ENCODE results near the gene DAAM1.

DAAM1 gene

DNA sequence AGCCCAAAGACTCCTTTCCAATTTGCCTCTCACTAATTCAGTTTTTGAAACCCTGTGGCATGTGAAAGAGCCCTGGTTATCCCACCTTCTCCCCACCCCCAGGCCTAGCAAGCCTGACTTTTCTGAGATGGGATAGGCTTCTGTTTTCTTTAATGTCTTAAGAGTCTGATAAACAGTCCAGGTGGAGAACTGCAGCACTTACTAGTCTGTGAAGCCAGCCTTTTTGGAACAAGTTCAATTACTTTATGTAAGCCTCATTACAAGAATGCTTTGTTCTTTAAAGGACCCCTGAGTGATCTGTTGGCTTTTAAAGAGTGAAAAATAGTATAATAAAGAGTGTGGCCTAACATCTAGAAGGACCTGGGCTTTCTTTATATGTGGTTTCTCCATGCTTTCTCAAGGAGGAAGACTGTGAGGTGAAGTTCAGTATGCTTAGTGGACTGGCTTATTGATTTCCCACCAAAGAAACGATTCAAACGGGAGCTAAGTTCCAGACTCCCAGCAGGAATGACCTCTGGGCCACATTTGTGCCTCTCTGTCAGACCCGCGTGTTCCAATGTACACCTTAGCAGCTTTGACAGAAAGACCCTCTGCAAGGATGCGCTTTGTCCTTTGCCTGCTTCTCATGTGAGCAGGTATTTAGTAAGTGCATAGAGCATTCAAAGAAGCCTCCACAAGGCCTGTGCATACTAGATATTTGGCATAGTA lies 129.5 kb downstream of the DAAM1 start:
- no peak for DNase-seq

DNA sequence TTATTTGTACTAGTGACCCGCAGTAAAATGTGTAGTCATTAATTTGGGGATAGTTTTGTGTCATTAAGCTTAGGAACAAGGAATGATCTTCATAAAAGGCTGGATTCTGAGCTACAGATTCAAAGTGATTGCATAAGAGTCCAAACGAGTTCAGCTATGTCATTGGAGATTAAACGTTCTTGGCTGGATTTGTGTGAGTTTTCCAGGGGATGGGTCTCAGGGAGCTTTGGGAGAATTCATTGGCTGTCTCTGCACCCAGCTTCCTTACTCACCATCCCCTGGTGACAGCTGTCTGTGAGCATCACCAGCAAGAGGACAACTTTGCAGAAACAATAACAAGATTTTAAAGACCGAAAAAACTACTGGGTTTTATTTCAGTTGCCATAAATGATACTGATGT lies 130.4 kb downstream of the DAAM1 start:
- DNase-seq: no peak

DNA sequence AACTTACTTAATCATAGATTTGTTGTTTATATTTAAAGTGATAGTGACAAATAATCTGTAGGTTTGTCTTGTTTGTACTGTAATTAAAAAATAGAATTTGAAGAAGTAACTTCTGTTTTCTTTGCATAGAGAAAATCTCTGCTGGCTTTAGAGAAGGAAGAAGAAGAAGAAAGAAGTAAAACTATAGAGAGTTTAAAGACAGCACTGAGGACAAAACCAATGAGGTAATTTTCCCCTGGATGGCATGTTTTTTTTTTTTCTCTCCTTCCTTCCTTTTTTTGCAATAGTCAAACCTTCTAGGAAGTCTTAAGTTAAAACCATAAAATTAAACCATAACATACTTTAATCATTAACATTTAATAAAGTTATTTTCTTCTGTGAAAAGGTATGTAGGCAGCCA lies 131.9 kb downstream of the DAAM1 start:
- no peak for DNase-seq

DNA sequence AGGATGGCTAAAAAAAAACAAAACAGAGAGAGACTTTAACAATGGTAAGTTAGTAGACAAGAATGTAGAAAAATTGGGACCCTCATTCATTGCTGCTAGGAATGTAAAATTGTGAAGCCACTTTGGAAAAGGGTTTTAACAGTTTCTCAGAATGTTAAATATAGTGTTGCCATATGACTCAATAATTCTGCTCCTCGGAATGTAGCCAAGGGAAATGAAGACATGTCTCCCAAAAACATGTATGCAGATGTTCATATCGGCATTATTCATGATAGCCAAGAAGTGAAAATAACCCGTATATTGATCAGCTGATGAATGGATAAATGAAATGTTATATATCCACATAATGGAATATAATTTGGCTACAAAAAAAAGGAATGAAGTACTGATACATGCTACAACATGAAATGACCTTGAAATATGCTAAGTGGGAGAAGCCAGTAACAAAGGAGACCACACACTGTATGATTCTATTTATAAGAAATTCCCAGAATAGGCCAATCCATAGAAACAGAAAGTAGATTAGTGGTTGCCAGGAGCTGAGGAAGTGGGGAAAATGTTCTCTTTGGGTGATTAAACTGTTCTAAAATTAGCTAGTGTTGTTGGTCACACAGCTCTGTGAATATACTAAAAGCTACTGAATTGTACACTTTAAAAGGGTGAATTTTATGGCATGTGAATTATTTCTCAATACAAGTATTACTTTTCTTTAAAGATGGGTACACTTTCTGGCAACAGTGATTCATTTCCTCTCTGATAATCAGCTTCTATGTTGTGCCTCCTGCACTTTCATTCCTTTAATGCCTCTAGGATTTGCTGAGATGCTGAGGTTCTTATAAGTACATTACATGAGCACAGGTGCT lies 132.5 kb downstream of the DAAM1 start:
- DNase-seq: no peak

DNA sequence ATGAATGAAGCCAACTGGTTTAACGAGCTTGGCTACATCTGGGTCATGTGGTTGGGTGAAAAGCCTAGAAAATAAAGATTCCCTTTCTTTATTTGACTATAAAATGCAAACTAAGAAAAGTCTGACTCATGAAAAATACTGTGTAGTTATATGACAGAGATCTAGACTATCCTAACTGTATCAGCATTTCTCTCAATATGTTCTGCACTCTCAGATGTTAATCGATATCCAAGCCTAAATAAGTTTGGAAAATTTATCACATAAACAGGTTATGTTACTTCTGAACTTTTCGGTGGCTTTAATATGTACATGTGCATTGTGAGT lies 133.1 kb downstream of the DAAM1 start:
- DNase-seq: no peak

DNA sequence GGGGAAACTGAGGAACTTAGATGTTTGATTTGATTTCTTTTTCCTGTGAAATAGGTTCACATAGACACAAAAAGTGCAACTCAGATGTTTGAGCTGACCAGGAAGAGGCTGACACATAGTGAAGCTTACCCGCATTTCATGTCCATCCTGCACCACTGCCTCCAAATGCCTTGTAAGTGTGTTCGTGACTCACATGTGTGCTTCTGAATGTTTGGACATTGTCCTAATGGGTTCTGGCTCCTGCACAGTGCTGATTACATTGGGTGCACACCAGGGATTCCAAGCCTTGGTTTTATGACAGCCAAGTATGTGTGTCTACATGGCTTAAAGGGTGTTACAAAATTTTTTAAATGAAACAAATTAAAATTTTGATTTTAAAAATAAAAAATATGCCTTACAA lies 137.4 kb downstream of the DAAM1 start:
- DNase-seq: no peak

DNA sequence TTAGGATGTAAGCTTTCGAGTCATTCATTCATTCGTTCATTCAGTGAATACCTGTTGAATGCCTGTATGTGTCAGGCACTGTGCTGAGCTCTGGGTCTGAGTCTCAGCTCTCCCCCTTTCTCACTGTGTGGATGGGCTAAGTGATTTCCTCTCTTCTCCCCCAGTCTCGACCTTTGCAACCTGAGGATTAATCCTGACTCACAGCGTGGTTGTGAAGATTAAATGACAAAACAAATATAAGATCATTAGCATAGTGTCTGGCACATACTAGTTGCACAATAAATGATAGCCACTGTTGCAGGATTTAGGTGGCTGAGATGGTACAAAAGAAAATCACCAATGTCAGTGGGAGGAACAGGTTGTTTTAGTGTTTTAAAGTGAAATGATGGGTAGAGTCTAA lies 140.0 kb downstream of the DAAM1 start:
- DNase-seq: no peak

DNA sequence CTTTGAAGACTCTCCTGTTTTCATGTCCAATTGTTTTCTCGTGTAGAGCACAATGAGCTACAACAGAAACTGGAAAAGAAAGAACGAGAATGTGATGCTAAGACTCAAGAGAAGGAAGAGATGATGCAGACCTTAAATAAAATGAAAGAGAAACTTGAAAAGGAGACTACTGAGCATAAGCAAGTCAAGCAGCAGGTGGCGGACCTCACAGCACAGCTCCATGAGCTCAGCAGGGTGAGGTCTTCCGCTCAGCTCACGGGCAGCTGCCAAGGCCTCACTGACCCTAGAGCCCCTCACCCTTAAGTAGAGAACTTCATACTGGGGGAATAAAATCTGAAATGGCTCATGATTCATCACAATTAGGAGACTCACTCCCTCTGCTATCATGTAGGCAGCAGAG lies 142.0 kb downstream of the DAAM1 start:
- DNase-seq: no peak

DNA sequence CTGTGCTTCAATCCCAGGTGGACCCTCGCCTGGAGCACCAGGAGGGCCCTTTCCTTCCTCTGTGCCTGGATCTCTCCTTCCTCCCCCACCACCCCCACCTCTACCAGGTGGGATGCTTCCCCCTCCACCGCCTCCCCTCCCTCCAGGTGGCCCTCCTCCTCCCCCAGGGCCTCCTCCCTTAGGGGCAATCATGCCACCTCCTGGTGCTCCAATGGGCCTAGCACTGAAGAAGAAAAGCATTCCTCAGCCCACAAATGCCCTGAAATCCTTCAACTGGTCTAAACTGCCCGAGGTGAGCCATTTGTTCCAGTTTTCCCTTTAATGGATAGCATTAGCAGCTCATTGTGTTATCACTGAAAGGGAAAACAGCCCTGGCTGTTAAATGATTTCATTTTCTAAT lies 142.8 kb downstream of the DAAM1 start:
- no peak for DNase-seq

DNA sequence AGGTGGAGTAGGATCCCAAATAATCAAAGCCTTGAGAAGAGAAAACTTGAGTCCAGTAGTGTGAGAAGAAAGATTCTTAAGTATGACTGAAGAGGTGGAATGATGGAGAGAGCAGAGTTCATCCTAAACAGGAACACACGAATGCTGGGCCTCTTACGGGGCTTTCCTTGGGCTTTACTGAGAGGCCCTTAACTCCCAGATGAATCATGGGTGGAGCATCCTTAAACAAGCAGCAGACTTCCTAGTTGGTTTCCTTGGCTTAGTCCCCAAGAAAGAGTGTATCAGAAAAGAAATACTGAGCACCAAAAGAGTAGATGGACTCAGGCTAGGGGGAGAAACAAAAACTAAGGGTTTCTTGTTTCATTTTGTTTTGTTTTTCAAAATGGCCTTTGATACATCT lies 144.3 kb downstream of the DAAM1 start:
- no peak for DNase-seq

DNA sequence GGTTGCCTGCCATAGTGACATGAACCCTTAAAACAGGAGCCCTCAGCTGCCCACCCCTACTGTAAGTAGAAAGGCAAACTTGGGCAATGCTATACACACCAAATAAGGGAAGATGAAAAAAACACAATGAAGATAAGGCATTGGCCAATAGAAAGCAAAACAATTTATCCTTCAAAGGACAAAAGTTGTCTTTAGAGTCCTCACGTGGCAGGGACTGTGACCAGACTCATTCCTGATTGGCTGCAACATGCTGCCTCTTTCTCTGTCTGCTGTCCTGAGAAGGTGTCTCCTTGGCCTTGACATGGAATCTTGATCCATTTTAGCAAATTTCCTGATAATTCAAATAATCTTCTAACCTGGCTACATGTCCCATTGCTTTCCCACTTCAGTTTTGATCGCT lies 144.8 kb downstream of the DAAM1 start:
- DNase-seq: no peak

DNA sequence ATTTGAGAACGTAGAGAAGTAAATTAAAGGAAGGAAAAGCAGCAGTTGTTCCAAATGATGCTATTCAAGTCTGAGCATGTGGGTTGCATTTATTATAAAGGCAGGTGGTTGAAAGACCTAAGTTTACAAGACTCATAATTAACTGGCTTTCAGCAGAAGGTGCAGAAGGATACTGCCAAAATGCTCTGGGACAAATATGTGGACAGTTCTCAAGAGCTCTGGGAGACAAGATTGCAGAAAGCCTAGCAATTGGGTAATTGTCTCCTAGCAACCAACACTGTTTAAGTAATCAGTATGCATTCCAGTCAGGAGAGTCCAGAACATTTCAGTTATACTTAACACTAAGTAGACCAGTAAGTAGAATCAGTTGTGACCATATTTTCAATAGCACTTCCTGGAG lies 145.2 kb downstream of the DAAM1 start:
- DNase-seq: no peak

DNA sequence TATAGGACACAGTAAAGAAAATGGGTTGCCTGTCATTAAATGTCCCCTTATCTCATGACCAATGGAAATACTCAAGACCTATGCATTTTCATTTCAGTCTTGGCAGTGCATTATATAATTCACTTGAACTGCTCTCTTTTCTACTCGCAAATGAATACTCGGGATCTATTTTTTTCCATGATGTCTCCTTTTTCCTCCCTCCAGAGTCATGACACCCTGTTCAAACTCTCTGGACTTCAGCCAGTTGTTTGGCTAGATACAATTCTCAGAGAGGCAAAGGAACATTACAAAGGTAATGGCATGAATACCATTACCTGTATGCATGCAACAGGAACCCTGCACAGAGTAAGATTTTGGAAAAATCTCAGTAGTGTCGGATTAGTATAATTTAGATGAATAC lies 145.8 kb downstream of the DAAM1 start:
- no peak for DNase-seq

DNA sequence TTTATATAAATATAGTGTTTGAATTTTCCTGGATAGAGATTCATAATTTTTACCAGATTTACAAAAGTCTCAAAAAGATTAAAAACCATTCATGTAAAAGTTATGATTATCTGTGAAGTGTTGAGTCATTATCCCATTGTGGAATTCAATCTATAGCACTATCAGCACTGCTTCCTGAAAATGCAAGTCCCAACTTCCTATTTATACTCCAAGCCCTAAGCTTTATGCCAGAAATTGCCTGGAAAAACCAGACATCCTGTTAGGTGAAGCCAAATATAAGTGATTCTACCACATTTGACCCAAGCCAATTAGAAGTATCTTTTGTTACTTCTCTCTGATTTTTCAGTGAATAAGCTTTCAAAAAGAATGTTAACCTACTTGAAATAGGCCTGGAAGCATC lies 147.6 kb downstream of the DAAM1 start:
- DNase-seq: no peak

DNA sequence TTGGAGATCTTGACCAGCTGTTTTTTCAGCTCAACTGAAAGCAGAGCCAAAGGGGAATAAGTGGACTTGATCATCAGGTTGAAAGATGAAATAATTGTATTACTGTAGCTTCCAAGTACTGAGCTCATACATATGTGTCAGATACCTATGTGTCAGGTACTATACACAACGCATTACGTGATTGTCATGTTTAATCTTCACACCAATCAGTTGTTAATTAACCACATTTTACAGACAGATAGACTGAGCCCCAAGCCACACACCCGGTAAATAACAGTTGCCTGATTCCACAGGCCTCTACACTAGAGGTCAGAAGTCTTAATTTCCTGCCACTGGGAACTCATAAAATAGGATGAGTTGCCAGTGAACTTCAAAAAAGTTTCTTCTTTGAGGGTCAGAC lies 148.2 kb downstream of the DAAM1 start:
- DNase-seq: no peak

DNA sequence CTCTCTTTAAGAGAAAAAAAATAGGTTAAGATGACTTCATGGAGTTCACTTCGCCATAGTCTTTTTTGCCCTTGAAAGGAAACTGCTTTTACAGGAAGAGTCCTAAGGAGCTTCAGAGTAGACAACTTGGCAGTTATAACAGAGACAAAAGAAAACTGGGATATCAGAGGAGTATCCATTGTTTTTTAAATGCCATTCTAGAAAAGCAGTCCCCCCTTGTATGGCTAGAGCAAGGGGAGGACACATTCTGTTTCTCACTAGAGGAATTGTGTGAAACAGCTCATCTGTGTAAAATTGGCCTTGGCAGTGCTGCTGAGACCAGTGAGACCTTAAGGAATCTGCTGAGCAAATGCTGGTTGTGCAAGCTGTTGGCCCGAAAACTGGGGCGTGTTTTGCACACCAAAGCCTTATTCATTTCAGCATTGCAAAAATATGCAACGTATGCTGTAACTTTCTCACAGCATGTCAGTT lies 148.7 kb downstream of the DAAM1 start:
- no peak for DNase-seq

DNA sequence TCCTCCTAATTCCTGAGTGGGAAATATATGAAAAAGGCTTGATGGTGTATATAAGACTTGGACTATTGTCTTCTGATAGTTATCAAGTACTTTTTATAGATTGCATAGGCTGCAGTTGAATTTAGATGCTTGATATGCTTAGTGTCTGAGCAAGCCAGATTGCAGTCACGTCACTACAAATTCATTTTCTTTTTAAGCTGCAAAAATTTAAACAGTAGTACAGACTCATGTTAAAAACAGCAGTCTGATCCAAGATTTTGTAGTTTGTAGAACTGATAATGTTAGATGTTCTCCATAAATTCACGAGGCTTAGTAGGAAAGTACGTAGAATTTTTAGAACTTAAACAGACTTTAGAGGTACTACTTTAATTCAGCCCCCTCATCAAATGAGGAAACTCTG lies 150.3 kb downstream of the DAAM1 start:
- DNase-seq: no peak

DNA sequence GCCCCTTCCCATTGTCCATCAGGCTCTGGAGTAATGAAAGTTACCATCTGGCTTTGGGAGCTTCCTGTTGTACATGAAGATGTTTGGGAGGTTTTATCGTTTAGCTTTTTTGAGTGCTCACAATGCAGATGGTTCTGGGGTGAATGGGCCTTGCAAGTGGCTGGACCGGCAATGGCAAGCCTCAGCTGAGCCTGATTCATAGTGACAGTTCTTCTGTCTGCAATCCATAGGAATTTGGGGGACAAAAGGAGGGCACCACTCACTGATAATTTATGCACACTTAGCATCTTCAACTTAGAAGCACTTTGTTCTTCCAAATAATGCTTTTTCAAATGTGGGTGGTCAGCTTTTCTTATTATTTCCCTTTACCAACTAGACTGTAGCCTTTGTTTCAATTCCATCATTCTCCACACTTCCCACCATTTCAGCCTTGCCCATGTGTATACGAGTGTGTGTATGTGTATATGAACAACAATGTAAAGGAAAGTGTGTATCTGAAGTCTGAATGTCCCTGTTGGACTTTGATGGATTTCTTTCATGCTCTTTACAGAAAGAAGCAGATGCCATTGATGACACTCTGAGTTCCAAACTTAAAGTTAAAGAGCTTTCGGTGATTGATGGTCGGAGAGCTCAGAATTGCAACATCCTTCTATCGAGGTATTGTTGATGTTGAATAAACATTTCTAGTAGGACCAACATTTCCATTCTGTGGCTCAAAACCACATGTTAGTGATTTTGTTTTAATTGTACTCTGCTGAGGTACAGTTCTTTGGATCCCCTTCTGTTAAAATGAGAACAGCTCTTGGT lies 151.3 kb downstream of the DAAM1 start:
- DNase-seq: no peak

DNA sequence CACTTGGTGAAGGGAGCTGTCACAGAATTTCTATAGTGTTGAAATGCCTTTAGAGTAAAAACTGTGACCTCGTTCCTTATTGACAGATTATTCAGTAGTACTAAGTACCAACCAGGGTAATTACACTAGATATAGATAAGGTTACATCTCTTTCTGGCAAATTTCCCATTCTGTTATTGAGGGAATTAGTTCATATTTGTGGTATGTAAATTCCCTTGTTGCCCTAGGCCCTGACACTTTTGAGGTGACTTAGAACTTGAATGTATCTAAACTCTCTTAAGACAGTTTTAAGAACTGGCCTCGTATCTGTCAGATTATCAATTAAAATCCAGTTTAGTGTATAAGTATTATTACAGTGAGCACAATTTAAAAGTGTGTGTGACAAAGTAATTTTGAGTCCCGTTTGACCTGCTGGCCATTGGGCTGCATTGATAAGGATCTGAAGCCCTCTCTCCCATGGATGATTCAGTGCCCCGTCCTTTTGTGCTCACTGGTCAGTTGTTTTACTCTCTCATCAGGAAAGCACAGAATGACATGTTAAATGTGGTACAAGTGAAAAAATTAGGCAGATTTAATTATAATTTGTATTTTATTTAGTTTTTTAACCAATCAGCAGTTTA lies 153.5 kb downstream of the DAAM1 start:
- DNase-seq: no peak

DNA sequence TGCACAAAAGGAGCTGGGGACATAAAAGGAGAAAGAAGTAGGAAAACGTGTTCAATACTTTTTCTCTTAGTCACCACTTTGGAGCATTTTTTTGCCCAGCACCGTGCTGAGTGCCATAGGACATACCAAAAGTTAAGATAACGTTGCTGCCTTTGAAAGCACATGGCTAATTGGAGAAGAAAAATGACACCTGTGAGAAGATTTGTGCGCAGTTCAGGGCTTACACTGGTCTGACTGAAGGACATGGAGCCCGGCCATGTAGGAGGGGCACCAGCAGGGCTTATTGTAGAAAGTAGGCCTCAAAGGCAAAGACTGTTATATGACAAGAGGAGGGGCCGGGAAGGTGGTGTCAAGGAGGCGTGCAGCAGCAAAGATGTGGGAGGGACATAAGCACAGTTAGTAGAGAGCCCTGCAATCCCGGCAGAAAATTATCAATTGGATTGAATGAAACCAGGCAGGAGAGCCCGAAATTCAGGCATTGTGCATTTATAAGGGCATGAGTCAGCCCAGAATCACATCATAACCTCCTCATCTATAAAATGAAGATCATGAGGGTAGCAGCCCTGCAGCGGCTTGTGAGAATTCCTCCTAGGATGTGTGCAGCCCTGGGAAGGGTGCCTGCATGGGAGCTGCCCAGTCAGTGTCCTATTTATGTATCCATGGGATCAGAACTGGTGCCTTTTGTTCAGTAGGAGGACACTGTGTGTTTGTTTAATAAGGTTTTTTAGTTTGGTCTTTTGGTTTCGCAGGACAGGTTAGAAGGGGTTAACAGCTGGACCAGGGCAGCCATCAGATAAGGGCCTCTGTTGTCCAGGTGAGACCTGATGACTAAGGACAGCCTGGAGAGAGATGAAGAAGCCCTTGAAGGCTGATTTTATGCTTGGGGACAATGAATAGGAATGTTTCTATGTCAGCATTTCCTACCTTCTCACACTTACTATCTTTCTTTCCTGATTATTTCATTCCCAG lies 154.3 kb downstream of the DAAM1 start:
- no peak for DNase-seq

DNA sequence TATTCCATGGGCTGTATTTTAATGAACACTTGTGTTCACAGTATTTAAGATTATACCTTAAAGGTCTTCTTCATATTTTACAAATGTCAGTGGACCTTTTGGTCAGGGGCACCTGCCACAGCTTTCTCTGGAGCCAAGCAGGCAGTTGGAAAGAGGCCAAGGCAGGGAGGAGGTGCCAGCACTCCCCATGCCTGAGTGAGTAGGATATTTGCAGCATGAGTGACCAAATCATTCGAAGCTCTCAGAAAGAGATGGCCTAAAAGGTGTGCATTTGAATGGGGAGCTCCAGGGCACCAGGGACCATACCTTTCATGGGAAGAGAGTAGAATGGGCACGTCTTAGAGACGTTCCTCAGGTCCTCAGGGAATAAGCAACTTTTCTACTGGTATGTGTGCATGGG lies 155.1 kb downstream of the DAAM1 start:
- no peak for DNase-seq

DNA sequence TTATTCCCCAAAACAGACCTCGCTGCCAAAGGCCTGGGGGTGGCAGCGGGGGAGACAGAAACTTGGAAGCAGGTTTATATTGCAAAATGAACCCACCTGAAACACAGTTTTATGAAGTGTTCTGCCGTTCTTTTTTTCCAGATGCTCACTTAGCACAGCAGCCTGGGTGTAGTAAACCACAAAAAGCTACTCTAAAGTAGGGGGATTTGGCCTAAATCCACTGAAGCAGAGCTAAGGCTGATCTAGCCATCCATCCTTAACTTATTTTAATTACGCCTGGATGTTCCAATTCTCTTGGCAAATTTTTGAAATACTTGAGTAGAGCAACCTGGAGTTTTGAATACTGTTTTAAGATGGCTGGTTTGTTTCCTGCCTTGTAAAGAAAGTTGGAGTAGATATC lies 155.5 kb downstream of the DAAM1 start:
- no peak for DNase-seq
